ENCODE results near the gene ZNF805. TPM values are rescaled to one million over a fixed set of nuclear protein-coding genes. Genes with fewer than 3 reads are reported as not detected.

Gene ZNF805
- total and polyA plus RNA-seq, 2 donors (not counting 3 experiments of a cell fraction or from before 2014, with no cell fraction given), result 1.6 to 8.6 TPM

GRCh38 chr19:57245959-57246358 is 5.5 kb downstream of the ZNF805 start:
- peaks cover 7 to 24% of the 10 kb centered on the region in 2 experiments for H3K36me3 ChIP-seq (ENCODE audit: control insufficient read depth in 2 of 2, extremely low read depth in 1 of 2, insufficient read depth in 2 of 2, low read length in 2 of 2)
- H3K9me1 ChIP-seq (replicated peaks; ENCODE audit: control insufficient read depth, extremely low read depth, insufficient read depth, low read length), result no peaks in the 10 kb centered on the region
- peaks cover 28% of the 10 kb centered on the region for H3K79me2 ChIP-seq (ENCODE audit: control insufficient read depth, insufficient read depth, low read length)
- intact Hi-C loops (cut with micrococcal nuclease) (no loop called here), dilution Hi-C loops (cut with MboI; ENCODE audit: extremely low pct_ligation_motif_present, low sequenced_read_pairs) (no loop called here)
- peaks cover 6% of the 10 kb centered on the region for H3K4me1 ChIP-seq (ENCODE audit: control insufficient read depth, extremely low read depth, insufficient read depth, low read length)
- H2AFZ ChIP-seq (ENCODE audit: low read depth, low read length), result no peak overlapping the region
- no peaks in the 10 kb centered on the region for H3K27me3 ChIP-seq (ENCODE audit: control insufficient read depth in 2 of 2, insufficient read depth in 2 of 2, low read length in 2 of 2)
- H3K27ac ChIP-seq (ENCODE audit: insufficient read depth, low read depth, low read length), result no peak overlapping the region
- BruUV-seq (replicated peaks), result no TSS peak
- DNase-seq (ENCODE audit: low read depth, low spot score), result no peak
- H3K4me2 ChIP-seq (ENCODE audit: insufficient read depth, low read length), result no peak overlapping the region
- no peaks in the 10 kb centered on the region for H4K20me1 ChIP-seq (replicated peaks; ENCODE audit: control insufficient read depth, extremely low read depth, insufficient read depth, low read length)
- H3K9ac ChIP-seq (replicated peaks; ENCODE audit: extremely low read depth, insufficient read depth, low read length), result no peak overlapping the region
- no peak overlapping the region for H3K4me3 ChIP-seq (replicated peaks in 1 of 3; ENCODE audit: insufficient read depth in 1 of 3, low read depth in 1 of 3, low read length in 3 of 3)
- no peaks in the 10 kb centered on the region for H3K9me3 ChIP-seq (replicated peaks; ENCODE audit: control insufficient read depth, insufficient read depth, low read length)
- ChIA-PET POLR2A (no interaction called here), CTCF (interaction anchor here (0.6 kb wide), 1 partner anchor 13 kb away, joined by 3 read pairs; no protein-coding TSS in a partner anchor)
- TF ChIP-seq GATA2 (IDR thresholded peaks at IDR 0.05; ENCODE audit: insufficient read depth, insufficient read length, low read depth, low read length) (no peak), POLR2A (IDR thresholded peaks at IDR 0.05; ENCODE audit: low read depth, low read length) (no peak), POLR2AphosphoS5 (IDR thresholded peaks at IDR 0.05; ENCODE audit: insufficient read depth, low read depth, low read length) (no peak), JUN (IDR thresholded peaks at IDR 0.05; ENCODE audit: borderline replicate concordance, insufficient read depth, insufficient read length, low read depth) (no peak), MYC (IDR thresholded peaks at IDR 0.05; ENCODE audit: low read depth, low read length) (no peak), EZH2 (IDR thresholded peaks at IDR 0.05; ENCODE audit: borderline replicate concordance, low read depth, low read length, severe bottlenecking) (no peak), CTCF (IDR thresholded peaks at IDR 0.05; ENCODE audit: extremely low read depth in 1 of 2, insufficient read depth in 1 of 2, low read depth in 1 of 2, low read length in 2 of 2) (no peak), FOS (IDR thresholded peaks at IDR 0.05; ENCODE audit: borderline replicate concordance, insufficient read depth, low read length) (no peak)
- TF ChIP-seq, protein P1, sequence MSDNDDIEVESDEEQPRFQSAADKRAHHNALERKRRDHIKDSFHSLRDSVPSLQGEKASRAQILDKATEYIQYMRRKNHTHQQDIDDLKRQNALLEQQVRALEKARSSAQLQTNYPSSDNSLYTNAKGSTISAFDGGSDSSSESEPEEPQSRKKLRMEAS (IDR thresholded peaks at IDR 0.05; ENCODE audit: insufficient read depth, insufficient read length), result no peak
- FAIRE-seq, result no peak

Data from endothelial cell of umbilical vein (primary cell).